Astrocyte (in vitro differentiated cells and primary cell): ENCODE measurements around the gene MIEF1. TPM values are rescaled to one million over a fixed set of nuclear protein-coding genes. Genes with fewer than 3 reads are reported as not detected.
A peak's percentile ranks its signal among the peaks of the same experiment; 100 is the strongest.

Experiments used
- DNase-seq: peaks from one replicate; pipeline ENCODE4 v3.0.0-alpha.2; 2010; ENCODE audit warnings: low read depth
- FAIRE-seq: peaks from 2 replicates; lab custom pipeline; 2011; peaks lifted over from hg19 to GRCh38; lab: Jason Lieb, UNC
- H2AFZ ChIP-seq: 2 replicates; pipeline ENCODE4 v1.6.0; 2012; ENCODE audit warnings: low read depth, low read length, inconsistent platforms
- H3K27ac ChIP-seq: 2 replicates; pipeline ENCODE4 v1.5.1; 2011; ENCODE audit warnings: low read depth, low read length, inconsistent platforms
- H3K27me3 ChIP-seq: 2 replicates; pipeline ENCODE4 v1.6.0; 2011; ENCODE audit warnings: low read length, inconsistent platforms; ENCODE audit not compliant: insufficient read depth
- H3K36me3 ChIP-seq: 2 replicates; pipeline ENCODE4 v1.5.1; 2011; ENCODE audit warnings: low read length, inconsistent platforms; ENCODE audit not compliant: insufficient read depth
- H3K4me1 ChIP-seq: 2 replicates; pipeline ENCODE4 v1.5.1; 2011; ENCODE audit warnings: low read length, inconsistent platforms; ENCODE audit not compliant: insufficient read depth
- H3K4me2 ChIP-seq: 2 replicates; pipeline ENCODE4 v1.6.0; 2012; ENCODE audit warnings: low read length, inconsistent platforms
- H3K4me3 ChIP-seq: 2 replicates; pipeline ENCODE4 v1.5.1; 2011; ENCODE audit warnings: low read depth, mild to moderate bottlenecking, low read length, inconsistent platforms; ENCODE audit not compliant: insufficient read depth
- H3K79me2 ChIP-seq: 2 replicates; pipeline ENCODE4 v1.6.0; 2012; ENCODE audit warnings: mild to moderate bottlenecking, low read length, inconsistent platforms; ENCODE audit not compliant: insufficient read depth
- H3K9ac ChIP-seq: 2 replicates; pipeline ENCODE4 v1.6.0; 2012; ENCODE audit warnings: mild to moderate bottlenecking, low read length, inconsistent platforms
- H3K9me3 ChIP-seq: 2 replicates; pipeline ENCODE4 v1.5.1; 2012; ENCODE audit warnings: low read depth, mild to moderate bottlenecking, low read length, inconsistent platforms; ENCODE audit not compliant: insufficient read depth
- H4K20me1 ChIP-seq: 2 replicates; pipeline ENCODE4 v1.6.0; 2012; ENCODE audit warnings: low read length, inconsistent platforms; ENCODE audit not compliant: insufficient read depth
- H3K27ac Mint-ChIP-seq: one replicate; pipeline ENCODE4 v1.8.0; 2021; ENCODE audit warnings: mild to moderate bottlenecking, mixed read lengths; ENCODE audit not compliant: unreplicated experiment
- H3K27me3 Mint-ChIP-seq: one replicate; pipeline ENCODE4 v1.8.0; 2021; ENCODE audit warnings: low read depth, mixed read lengths; ENCODE audit not compliant: unreplicated experiment
- H3K36me3 Mint-ChIP-seq: one replicate; pipeline ENCODE4 v1.8.0; 2021; ENCODE audit warnings: low read depth, mixed read lengths; ENCODE audit not compliant: unreplicated experiment
- H3K4me1 Mint-ChIP-seq: one replicate; pipeline ENCODE4 v1.8.0; 2021; ENCODE audit warnings: low read depth, mixed read lengths; ENCODE audit not compliant: unreplicated experiment
- H3K4me3 Mint-ChIP-seq: one replicate; pipeline ENCODE4 v1.8.0; 2021; ENCODE audit warnings: mild to moderate bottlenecking, moderate library complexity, mixed read lengths; ENCODE audit not compliant: unreplicated experiment
- H3K9me3 Mint-ChIP-seq: one replicate; pipeline ENCODE4 v1.8.0; 2021; ENCODE audit warnings: mild to moderate bottlenecking, mixed read lengths; ENCODE audit not compliant: unreplicated experiment
- CTCF ChIP-seq: IDR thresholded peaks from 2 replicates; pipeline ENCODE4 v1.5.1; 2011; ENCODE audit warnings: low read depth, mild to moderate bottlenecking, inconsistent platforms, low read length, moderate library complexity; ENCODE audit not compliant: insufficient read depth
- EZH2 ChIP-seq: IDR thresholded peaks from 2 replicates; pipeline ENCODE4 v1.6.1; 2012; ENCODE audit warnings: mild to moderate bottlenecking, low read length, inconsistent platforms; ENCODE audit not compliant: insufficient read depth
- total RNA-seq: library from RNA; stranded (reverse); gene quantifications from 2 replicates; pipeline ENCODE4 v1.2.1, GENCODE V29; 2021

The MIEF1 gene
- total RNA-seq, 1 donor from 2014 or later = 35.6 TPM

DNA sequence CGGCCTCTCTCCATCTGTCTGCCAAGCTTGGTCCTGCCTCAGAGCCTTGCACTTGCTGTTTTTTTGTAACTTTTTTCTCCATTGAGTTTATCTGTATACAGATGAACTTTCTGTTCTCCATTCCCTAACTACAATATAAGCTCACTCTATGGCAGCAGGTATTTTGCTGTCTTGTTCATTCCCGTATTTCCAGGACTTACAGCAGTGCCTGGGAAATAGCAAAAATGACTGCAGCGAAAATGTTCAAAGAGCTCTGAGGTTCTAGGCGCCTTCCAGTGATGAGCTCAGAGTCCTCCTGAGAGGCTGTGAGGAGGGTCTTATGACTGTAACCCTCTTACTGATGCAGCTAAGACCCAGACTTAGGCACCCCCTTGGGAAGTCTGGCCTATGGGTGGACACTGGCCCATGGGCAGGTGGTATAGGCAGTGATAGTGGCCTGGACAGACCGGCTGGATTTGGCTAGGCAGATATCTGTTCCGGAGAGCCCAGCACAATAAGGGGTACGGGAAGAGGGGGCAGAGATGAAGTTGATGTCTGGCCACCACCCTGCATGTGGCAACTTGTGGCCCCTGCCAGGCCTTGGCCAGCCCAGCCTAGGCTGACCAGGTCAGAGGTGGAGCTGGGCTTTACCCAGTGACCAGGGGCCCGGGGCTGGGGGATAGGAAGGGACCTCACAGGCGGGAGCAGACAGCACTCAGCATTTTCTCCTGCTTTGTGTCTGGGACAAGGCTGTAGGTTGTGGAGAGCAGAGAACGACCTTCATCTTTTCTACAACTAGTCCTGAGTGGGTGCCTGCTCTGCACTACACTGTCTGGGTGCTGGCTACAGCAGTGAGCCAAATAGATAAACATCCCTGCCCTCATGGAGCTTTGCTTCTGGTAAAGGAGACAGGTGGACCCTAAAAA lies 22.9 kb downstream of the MIEF1 start:
- Histone ChIP-seq H3K4me3 (no peak overlapping the region), H3K9me3 (no peaks in the 10 kb centered on the region), H3K79me2 (peaks cover 71% of the 10 kb centered on the region), H3K4me2 (peak overlapping the region; percentile 63), H3K36me3 (peaks cover 34% of the 10 kb centered on the region), H3K4me1 (peaks cover 17% of the 10 kb centered on the region), H3K27me3 (no peaks in the 10 kb centered on the region), H3K27ac (no peak overlapping the region), H3K9ac (peak overlapping the region; percentile 8), H4K20me1 (peaks cover 90% of the 10 kb centered on the region), H2AFZ (no peak overlapping the region)
- H3K36me3 Mint-ChIP-seq = peaks cover 42% of the 10 kb centered on the region
- H3K9me3 Mint-ChIP-seq = no peaks in the 10 kb centered on the region
- no peaks in the 10 kb centered on the region for H3K27me3 Mint-ChIP-seq
- peaks cover 25% of the 10 kb centered on the region for H3K4me1 Mint-ChIP-seq
- H3K27ac Mint-ChIP-seq = no peak overlapping the region
- H3K4me3 Mint-ChIP-seq = peak overlapping the region; percentile 69
- DNase-seq (no peak), FAIRE-seq (no peak)
- TF ChIP-seq CTCF (no peak), EZH2 (no peak)

DNA sequence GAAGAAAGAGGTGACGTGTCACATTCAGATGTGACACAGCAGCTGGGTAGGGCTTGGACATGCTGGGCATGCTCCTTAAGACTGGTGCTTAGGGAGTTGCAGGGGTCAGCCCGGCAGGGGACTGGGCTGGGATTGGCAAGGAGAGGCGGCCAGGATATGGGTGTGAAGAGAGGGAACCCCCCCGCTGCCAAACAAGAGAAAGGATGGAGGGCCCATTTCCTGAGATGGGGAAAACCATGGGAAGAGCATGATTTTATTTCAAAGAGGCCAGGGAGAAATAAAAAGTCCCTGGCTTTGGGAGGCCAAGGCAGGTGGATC lies 23.5 kb downstream of the MIEF1 start:
- Histone ChIP-seq H2AFZ (no peak overlapping the region), H3K4me1 (peaks cover 17% of the 10 kb centered on the region), H3K79me2 (peaks cover 73% of the 10 kb centered on the region), H3K27me3 (no peaks in the 10 kb centered on the region), H3K9me3 (no peaks in the 10 kb centered on the region), H3K9ac (no peak overlapping the region), H3K4me3 (no peak overlapping the region), H4K20me1 (peaks cover 94% of the 10 kb centered on the region), H3K27ac (no peak overlapping the region), H3K36me3 (peaks cover 36% of the 10 kb centered on the region), H3K4me2 (no peak overlapping the region)
- H3K4me1 Mint-ChIP-seq = peaks cover 28% of the 10 kb centered on the region
- no peak for TF ChIP-seq CTCF
- TF ChIP-seq EZH2 = no peak
- H3K27me3 Mint-ChIP-seq = no peaks in the 10 kb centered on the region
- peak overlapping the region; percentile 72 for H3K4me3 Mint-ChIP-seq
- peak overlapping the region; percentile 77 for H3K27ac Mint-ChIP-seq
- DNase-seq (no peak), FAIRE-seq (no peak)
- peaks cover 42% of the 10 kb centered on the region for H3K36me3 Mint-ChIP-seq
- H3K9me3 Mint-ChIP-seq = no peaks in the 10 kb centered on the region

DNA sequence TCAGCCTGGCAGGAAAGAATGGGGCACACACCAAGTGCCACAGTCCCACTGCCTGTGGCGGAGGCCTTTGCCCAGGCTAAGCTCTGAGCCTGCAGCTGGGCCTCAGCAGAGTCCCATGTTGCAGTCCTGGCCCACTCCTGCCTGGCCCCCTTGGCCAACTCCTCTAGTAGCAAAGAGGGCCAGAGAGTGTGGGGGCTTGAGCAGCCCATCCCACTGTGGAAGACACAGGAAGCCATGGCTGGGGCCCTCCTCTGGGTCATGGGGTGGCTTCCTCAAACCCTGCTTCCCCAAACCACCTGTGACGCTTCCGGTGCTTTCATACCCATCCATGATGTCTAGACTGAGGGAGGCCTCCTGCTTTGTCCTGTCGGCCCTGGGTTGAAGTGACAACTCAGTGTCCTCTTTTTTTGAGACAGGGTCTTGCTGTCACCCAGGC lies 24.7 kb downstream of the MIEF1 start:
- H3K36me3 ChIP-seq = peaks cover 29% of the 10 kb centered on the region
- no peak overlapping the region for H3K27ac ChIP-seq
- Mint-ChIP-seq H3K9me3 (no peaks in the 10 kb centered on the region), H3K27me3 (no peaks in the 10 kb centered on the region), H3K4me3 (no peak overlapping the region), H3K27ac (no peak overlapping the region), H3K36me3 (peaks cover 35% of the 10 kb centered on the region), H3K4me1 (peaks cover 34% of the 10 kb centered on the region)
- H3K27me3 ChIP-seq = no peaks in the 10 kb centered on the region
- DNase-seq = no peak
- no peak overlapping the region for H3K9ac ChIP-seq
- no peak overlapping the region for H3K4me3 ChIP-seq
- no peaks in the 10 kb centered on the region for H3K9me3 ChIP-seq
- peaks cover 73% of the 10 kb centered on the region for H3K79me2 ChIP-seq
- H4K20me1 ChIP-seq = peaks cover 95% of the 10 kb centered on the region
- no peak overlapping the region for H2AFZ ChIP-seq
- H3K4me2 ChIP-seq = no peak overlapping the region
- TF ChIP-seq EZH2 (no peak), CTCF (no peak)
- peaks cover 29% of the 10 kb centered on the region for H3K4me1 ChIP-seq
- no peak for FAIRE-seq
